ENCODE measurements around the gene TTL. TPM values are rescaled to one million over a fixed set of nuclear protein-coding genes. Genes with fewer than 3 reads are reported as not detected.

Gene TTL
- total and polyA plus RNA-seq, 5 donors = 12.5 to 41.9 (median 38.7) TPM

GRCh38 chr2:112584134-112584890, 102.4 kb downstream of the TTL start, which contains the start of gene CHCHD5:
Gene CHCHD5, plus strand, starts transcription at chr2:112584609. Its CDS starts 39 bp downstream, at chr2:112584648.
- under 1% methylated on average over 54 of the region's 54 CpGs for WGBS
- H3K9me3 ChIP-seq (ENCODE audit: control insufficient read depth, low read length) = no peaks in the 10 kb centered on the region
- H3K27ac ChIP-seq (ENCODE audit: low read length) = peak within 1 kb of the TSS; percentile 99
- ATAC-seq (peak; percentile 93 to 95), DNase-seq (peak; percentile 97 to 98 (median 98))
- intact Hi-C loops (cut with DNase I) = loop anchor here in 1 of 4 donors (5.0 kb wide), 1 partner anchor 102 kb away; the partner anchor contains the start of gene TTL
- H3K4me1 ChIP-seq (ENCODE audit: control insufficient read depth, insufficient read depth, low read length) = peaks cover 7% of the 10 kb centered on the region
- H3K4me3 ChIP-seq (ENCODE audit: low read length) = peak within 1 kb of the TSS; percentile 85
- H3K27me3 ChIP-seq (ENCODE audit: control insufficient read depth, insufficient read depth) = no peaks in the 10 kb centered on the region

- WGBS = 63% methylated on average over 3 of the region's 3 CpGs
- ATAC-seq = no peak
These were observed 102.9 kb downstream of the TTL start for GRCh38 chr2:112584891-112585250.

DNA sequence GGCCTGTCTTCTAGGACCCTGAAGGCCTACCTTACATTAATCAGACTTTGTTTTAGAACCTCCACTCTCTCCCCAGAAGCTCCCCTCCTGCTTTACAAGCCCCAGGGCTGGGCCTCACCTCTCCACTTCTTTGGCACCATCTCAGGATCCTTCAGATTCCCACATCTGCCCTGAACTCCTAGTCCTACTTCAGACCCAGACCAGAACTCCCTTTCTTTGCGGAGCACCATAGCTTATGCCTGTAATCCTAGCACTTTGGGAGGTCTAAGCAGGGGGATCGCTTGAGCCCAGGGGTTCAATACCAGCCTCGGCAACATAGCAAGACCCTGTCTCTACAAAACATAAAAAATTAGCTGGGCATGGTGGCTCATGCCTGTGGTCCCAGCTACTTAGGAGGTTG, 103.4 kb downstream of the TTL start:
- peak overlapping the region; percentile 99 for H3K27ac ChIP-seq (ENCODE audit: low read length)
- H3K4me3 ChIP-seq (ENCODE audit: low read length) = peak overlapping the region; percentile 85
- ATAC-seq (no peak), DNase-seq (no peak)
- H3K4me1 ChIP-seq (ENCODE audit: control insufficient read depth, insufficient read depth, low read length) = peaks cover 7% of the 10 kb centered on the region
- H3K9me3 ChIP-seq (ENCODE audit: control insufficient read depth, low read length) = no peaks in the 10 kb centered on the region
- 97% methylated on average over 3 of the region's 3 CpGs for WGBS
- no peaks in the 10 kb centered on the region for H3K27me3 ChIP-seq (ENCODE audit: control insufficient read depth, insufficient read depth)
- intact Hi-C loops (cut with DNase I) = no loop called here

More at GRCh38 chr2:112584891-112585250, 102.9 kb downstream of the TTL start:
- peaks cover 7% of the 10 kb centered on the region for H3K4me1 ChIP-seq (ENCODE audit: control insufficient read depth, insufficient read depth, low read length)
- DNase-seq = no peak
- H3K27ac ChIP-seq (ENCODE audit: low read length) = peak overlapping the region; percentile 99
- H3K27me3 ChIP-seq (ENCODE audit: control insufficient read depth, insufficient read depth) = no peaks in the 10 kb centered on the region
- intact Hi-C loops (cut with DNase I) = loop anchor here in 1 of 4 donors (5.0 kb wide), 1 partner anchor 103 kb away; the partner anchor contains the start of gene TTL
- H3K4me3 ChIP-seq (ENCODE audit: low read length) = peak overlapping the region; percentile 85
- H3K9me3 ChIP-seq (ENCODE audit: control insufficient read depth, low read length) = no peaks in the 10 kb centered on the region

GRCh38 chr2:112585873-112586464, 104.0 kb downstream of the TTL start:
- intact Hi-C loops (cut with DNase I) = no loop called here

DNA sequence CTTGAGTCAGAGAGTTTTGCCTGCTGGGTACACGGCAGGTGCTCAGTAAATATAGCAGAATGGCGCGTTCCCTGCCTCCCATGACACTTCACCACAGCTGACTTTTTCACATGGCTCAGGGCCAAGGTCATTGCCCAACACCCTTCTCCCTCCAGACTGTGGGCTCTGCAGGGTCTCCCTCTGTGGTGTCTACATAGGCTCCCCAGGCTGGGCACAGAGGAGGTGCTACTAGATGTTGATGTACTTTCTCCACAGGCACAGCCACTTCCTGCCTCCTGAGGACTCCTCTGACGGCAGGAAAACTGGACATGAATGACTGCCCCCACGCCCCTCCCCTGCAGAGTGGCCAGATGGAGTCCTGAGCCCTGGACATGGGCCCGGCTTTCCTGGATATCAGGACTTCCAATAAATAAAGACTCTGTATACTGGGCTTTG, 106.7 kb downstream of the TTL start:
- no peak overlapping the region for H3K4me3 ChIP-seq (ENCODE audit: low read length)
- DNase-seq (peak in 1 of 3 donors; percentile 59), ATAC-seq (no peak)
- no peaks in the 10 kb centered on the region for H3K27me3 ChIP-seq (ENCODE audit: control insufficient read depth, insufficient read depth)
- no peak overlapping the region for H3K27ac ChIP-seq (ENCODE audit: low read length)
- H3K4me1 ChIP-seq (ENCODE audit: control insufficient read depth, insufficient read depth, low read length) = peaks cover 7% of the 10 kb centered on the region
- no peaks in the 10 kb centered on the region for H3K9me3 ChIP-seq (ENCODE audit: control insufficient read depth, low read length)
- intact Hi-C loops (cut with DNase I) = no loop called here
- WGBS = 63% methylated on average over 6 of the region's 6 CpGs

More at GRCh38 chr2:112585873-112586464, 104.0 kb downstream of the TTL start:
- H3K27ac ChIP-seq (ENCODE audit: low read length) = no peak overlapping the region
- H3K9me3 ChIP-seq (ENCODE audit: control insufficient read depth, low read length) = no peaks in the 10 kb centered on the region
- peaks cover 7% of the 10 kb centered on the region for H3K4me1 ChIP-seq (ENCODE audit: control insufficient read depth, insufficient read depth, low read length)
- 97% methylated on average over 18 of the region's 18 CpGs for WGBS
- no peaks in the 10 kb centered on the region for H3K27me3 ChIP-seq (ENCODE audit: control insufficient read depth, insufficient read depth)
- DNase-seq = peak in 2 of 3 donors; percentile 59 to 61
- no peak for ATAC-seq
- no peak overlapping the region for H3K4me3 ChIP-seq (ENCODE audit: low read length)

Other genes with a start within 250 kb of the TTL start
- gene ZC3H8, start 227.1 kb upstream of the TTL start, total RNA-seq = 10 to 100 TPM in 3 of 4 donors, 1 to 10 TPM in 1; 6.0 to 17.2 (median 12.1) TPM
- gene ZC3H8, start 227.1 kb upstream of the TTL start, polyA plus RNA-seq = 6.9 TPM
- gene ZC3H6, start 206.6 kb upstream of the TTL start, total RNA-seq = 10 to 100 TPM; 19.9 to 30.4 (median 23.9) TPM
- gene ZC3H6, start 206.6 kb upstream of the TTL start, polyA plus RNA-seq = 4.2 TPM
- gene RGPD8, start 48.5 kb upstream of the TTL start, total RNA-seq = 10 to 100 TPM in 2 of 4 donors, 1 to 10 TPM in 2; 9.7 to 19.0 (median 11.7) TPM
- gene RGPD8, start 48.5 kb upstream of the TTL start, polyA plus RNA-seq = 2.2 TPM
- 10 to 100 TPM in 3 of 4 donors, 1 to 10 TPM in 1; 9.9 to 13.8 (median 10.7) TPM for gene POLR1B, start 60.3 kb downstream of the TTL start, total RNA-seq
- gene POLR1B, start 60.3 kb downstream of the TTL start, polyA plus RNA-seq = 3.1 TPM
- gene CHCHD5, start 102.5 kb downstream of the TTL start, total RNA-seq = 10 to 100 TPM; 26.5 to 31.2 (median 29.6) TPM
- gene CHCHD5, start 102.5 kb downstream of the TTL start, polyA plus RNA-seq = 37.2 TPM
- 10 to 100 TPM; 14.2 to 24.2 (median 15.6) TPM for gene SLC20A1, start 163.8 kb downstream of the TTL start, total RNA-seq
- gene SLC20A1, start 163.8 kb downstream of the TTL start, polyA plus RNA-seq = 8.6 TPM
- not detected for gene NT5DC4, start 238.9 kb downstream of the TTL start, total RNA-seq
- gene NT5DC4, start 238.9 kb downstream of the TTL start, polyA plus RNA-seq = not detected